Measurements from ENCODE around the gene TNFRSF1A.
"Not testable (repeated sequence)": the region's sequence is repeated elsewhere in the genome, so short reads cannot be mapped to it uniquely, and the experiment has no call there.

Gene TNFRSF1A

DNA sequence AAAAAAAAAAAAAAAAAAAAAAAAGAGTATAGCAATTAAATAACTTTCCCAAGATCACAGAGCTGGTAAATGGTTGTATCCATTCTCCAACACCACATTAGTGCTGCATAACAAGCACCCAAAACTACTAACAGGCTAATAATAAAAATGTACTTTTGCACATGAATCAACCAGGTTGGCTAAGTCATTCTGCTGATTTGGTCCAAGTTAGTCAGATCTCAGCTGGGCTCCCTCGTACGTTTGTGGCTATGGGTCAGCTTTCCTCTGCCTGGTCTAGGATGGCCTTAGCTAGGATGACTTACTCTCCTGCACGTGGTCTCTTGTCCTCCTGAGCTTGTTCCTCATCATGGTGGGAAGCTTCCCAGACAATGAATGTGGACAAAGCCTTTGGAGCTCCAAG, 39.3 kb downstream of the TNFRSF1A start:
- DNase-seq (ENCODE audit: low spot score), result no peak

DNA sequence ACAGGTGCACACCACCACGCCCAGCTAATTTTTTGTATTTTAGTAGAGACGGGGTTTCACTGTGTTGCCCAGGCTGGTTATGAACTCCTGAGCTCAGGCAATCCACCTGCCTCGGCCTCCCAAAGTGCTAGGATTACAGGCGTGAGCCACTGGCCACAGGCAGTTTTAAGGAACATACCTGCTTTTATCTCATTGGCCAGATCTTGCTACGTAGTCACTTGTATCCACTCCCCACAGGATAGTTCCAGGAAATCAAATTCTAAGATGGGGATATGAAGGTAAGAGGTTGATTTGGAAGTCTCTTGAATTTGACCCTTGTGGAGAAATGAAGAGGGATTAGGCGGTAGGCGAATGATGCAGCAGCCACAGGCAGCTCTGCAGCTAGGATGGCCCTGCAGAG, 40.2 kb downstream of the TNFRSF1A start:
- no peak for DNase-seq (ENCODE audit: low spot score)

DNA sequence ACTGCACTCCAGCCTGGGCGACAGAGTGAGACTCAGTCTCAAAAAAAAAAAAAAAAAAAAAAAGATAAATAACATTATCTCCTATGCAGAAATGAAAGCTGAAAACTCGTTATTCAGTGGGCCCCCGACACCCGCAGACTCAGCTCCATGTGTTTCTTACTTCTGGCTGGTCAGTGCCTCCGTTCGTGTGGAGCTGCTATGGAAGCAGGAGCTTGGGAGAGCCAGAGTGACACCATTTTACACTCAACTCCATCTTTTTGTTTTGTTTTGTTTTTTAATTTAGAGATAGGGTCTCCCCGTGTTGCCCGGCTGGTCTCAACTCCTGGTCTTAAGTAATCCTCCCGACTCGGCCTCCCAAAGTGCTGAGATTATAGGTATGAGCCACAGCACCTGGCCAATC, 44.7 kb downstream of the TNFRSF1A start:
- no peak for DNase-seq (ENCODE audit: low spot score)

DNA sequence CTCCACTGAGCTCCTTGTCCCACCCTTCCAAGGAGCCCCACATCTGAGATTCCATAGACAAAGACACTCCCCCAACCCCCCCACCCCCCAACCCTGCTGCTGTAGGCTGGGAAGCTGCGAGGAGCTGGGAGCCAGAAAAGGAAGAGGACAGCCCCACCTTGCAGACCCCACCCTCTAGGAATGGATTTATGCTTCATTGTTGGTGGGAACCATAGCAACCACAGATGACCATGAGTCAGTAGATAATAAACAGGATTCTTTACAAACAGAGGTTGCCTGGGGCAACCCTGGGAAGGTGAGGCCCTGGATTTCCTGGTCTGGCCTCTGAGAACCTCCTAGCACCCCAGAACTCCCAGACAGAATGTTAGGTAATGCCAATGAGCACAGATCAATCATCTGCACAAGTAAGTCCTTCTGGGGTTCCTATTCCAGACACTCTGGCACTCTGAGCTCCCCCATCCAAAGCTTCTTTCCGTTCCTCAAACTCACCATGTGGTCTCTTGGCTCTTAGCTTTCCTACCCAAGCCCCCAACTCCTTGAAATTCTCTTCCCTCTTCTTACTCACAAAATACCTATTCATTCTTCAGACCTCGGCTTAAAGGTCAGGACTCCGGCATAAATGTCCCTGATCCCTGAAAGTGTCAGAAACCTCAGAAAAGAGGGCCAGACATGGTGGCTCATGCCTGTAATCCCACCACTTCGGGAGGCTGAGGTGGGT, 46.6 kb downstream of the TNFRSF1A start:
- peak; percentile 78 for DNase-seq (ENCODE audit: low spot score)

DNA sequence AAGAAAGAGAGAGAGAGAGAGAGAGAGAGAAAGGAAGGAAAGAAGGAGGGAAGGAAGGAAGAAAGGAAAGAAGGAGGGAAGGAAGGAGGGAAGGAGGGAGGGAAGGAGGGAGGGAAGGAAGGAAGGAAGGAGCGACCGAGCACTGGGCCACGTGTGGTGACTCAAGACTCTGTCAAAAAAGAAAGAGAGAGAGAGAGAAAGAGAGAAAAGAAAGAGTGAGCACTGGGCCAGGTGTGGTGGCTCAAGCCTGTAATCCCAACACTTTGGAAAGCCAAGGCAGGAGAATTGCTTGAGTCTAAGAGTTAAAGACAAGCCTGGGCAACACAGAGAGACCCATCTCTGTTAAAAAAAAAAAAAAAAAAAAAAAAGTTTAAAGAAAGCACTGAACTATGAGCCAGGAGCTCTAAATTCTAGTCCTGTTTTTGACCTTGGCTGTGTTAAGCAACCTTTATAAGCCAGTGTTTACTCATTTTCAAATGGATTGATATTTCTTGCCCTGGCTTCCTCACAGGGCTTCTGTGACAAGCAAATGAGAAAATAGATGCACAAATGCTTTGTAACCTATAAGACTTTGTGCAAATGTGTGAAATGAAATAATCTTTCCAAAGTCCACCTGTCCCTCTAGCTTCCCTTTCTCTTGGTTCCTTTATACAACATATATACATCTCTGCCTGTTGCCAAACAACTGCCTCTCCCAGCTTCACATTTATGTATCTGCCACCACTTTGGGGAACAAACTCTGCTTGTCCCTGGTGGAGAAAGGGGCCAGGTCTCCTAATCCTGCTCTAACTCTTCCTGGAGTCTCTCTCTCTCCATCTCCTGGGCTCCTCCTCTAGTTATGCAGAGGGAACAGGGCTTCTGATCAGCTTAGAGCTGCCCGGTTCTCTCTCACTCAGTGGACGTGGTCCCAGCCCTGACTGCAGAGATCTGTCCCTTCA, 47.5 kb downstream of the TNFRSF1A start:
- no peak for DNase-seq (ENCODE audit: low spot score)

DNA sequence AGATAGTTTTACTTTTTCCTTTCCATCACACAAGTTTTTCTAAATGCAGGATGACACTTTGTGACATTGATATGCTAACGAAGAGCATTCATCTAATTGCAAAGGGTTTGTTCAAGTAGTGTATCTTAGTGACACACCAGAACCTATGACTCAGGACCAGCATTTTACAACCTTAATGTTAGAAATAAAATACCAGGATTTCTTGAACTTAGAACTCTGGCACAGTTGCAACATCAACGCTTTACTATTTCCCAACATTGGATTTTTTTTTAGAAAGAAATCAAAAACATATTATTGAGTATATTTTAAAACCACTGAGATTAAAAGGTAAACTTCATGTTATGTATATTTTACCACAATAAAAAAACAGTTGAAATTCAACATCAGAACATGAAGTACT, 49.3 kb downstream of the TNFRSF1A start:
- DNase-seq (ENCODE audit: low spot score), result no peak

DNA sequence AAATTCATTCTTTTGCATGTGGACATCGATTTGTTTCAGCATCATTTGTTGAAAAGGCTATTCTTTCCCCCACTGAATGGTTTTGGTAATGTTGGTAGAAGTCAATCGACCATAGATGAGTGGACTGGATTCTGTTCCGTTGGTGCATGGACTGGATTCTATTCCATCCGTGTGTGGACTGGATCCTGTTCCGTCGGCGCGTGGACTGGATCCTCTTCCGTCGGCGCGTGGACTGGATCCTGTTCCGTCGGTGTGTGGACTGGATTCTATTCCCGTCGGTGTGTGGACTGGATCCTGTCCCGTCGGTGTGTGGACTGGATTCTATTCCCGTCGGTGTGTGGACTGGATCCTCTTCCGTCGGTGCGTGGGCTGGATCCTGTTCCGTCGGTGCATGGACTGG, 52.0 kb downstream of the TNFRSF1A start:
- not testable (repeated sequence) for DNase-seq (ENCODE audit: low spot score)

DNA sequence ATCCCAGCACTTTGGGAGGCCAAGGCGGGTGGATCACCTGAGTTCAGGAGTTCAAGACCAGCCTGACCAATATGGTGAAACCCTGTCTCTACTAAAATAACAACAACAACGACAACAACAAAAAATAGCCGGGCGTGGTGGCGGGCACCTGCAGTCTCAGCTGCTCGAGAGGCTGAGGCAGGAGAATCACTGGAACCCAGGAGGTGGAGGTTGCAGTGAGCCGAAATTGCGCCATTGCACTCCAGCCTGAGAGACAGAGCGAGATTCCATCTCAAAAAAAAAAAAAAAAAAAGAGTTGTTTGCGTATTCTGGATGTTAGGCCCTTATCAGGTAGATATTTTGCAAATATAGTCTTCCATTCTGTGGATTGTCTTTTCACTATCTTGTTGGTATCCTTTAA, 52.8 kb downstream of the TNFRSF1A start:
- not testable (repeated sequence) for DNase-seq (ENCODE audit: low spot score)

DNA sequence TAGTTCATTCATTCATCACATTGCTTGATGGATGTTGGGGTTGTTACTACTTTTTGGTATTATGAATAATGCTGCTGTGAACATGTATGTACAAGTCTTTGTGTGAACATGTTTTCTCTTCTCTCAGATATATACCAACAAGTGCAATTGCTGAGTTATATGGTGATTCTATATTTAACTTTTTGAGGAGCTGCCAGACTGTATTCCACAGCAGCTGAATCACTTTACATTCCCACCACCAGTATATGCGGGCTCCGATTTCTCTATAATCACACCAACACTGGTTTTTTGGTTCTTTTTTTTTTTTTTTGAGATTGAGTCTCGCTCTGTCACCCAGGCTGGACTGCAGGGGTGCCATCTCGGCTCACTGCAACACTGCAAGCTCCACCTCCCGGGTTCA, 53.6 kb downstream of the TNFRSF1A start:
- no peak for DNase-seq (ENCODE audit: low spot score)

DNA sequence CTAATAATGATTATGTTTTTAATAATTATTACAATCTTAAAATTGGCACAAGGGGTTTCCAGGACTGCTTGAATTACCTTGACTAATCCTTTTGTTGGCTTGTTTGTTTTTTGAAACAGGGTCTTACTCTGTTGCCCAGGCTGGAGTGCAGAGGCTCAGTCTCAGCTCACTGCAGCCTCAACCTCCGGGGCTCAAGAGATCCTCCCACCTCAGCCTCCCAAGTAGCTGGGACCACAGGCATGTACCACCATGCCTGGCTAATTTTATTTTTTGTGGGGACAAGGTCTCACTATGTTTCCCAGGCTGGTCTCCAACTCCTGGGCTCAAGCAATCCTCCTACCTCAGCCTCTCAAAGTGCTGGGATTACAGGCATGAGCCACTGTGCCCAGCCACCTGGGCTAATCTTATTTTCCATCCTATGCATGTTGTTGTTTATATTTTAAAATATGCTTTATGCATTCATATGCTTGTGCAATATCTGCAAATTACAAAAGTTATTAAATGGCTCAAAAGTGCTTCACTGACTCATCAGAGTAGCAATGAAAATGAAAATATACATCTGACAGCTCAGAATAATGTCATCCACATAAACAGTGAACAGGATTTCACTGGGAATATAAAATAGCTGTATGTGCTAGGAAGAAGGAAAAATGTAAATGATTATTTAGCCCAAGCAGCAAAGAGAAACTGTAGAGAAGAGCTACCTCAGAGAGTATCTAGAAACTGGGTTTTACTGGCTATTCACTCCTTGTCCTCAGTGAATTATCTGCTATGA, 56.2 kb downstream of the TNFRSF1A start:
- DNase-seq (ENCODE audit: low spot score), result no peak

DNA sequence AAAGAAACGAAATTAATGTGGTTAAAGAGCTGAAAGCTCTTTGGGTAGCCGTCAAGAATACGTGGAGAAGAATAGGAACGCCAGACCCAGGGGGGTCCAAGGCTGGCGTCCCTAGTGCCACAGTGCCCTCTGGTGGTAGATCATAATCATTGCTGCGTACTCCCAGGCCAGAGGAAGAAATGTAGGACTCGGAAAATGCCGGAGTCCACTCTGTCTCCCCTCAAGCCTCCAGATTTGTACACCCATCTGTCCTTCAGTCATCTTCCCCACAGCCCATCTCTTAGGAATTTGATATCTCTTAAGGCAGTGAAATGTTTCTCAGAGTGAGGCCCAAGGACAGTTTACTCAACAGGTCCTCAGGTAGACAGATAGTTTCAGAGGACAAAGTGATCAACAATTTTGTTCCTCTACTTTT, 56.8 kb downstream of the TNFRSF1A start:
- DNase-seq (ENCODE audit: low spot score), result peak; percentile 84

DNA sequence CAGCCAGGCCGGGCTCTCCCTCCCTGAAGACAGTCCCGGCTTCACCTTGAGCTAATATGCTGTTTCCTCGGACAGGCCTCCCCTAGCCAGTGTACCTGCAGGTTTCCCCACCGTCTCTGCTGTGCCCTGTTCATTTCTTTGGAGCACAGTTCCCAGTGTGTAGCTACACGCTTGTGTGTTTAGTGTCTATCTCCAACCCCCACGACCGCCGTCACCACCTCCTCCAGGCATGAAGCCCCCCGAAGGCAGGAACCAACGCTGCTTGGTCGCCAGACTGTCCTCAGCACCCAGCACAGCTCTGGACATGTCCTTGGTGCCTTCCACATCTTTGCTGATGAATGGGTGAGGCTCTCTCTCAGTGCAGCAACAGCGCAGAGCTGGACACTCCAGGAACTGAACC, 57.6 kb downstream of the TNFRSF1A start:
- no peak for DNase-seq (ENCODE audit: low spot score)

DNA sequence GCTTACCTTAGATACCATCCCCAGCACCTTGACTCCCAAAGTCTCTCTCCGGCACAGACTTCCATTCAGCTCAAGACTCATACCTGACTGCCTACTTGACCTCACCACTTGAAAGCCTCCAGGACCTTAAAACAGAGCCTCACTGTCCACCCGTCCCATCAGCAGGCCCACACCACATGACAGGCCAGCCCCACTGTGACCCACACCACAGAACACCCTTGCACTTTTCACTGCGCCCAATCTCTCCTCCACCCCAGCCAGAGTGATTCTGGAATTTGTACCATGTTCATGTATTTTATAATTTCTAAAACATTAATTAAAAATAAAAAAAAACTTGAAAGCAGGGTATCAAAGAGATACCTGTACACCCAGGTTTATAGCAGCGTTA, 59.4 kb downstream of the TNFRSF1A start:
- DNase-seq (ENCODE audit: low spot score), result no peak

DNA sequence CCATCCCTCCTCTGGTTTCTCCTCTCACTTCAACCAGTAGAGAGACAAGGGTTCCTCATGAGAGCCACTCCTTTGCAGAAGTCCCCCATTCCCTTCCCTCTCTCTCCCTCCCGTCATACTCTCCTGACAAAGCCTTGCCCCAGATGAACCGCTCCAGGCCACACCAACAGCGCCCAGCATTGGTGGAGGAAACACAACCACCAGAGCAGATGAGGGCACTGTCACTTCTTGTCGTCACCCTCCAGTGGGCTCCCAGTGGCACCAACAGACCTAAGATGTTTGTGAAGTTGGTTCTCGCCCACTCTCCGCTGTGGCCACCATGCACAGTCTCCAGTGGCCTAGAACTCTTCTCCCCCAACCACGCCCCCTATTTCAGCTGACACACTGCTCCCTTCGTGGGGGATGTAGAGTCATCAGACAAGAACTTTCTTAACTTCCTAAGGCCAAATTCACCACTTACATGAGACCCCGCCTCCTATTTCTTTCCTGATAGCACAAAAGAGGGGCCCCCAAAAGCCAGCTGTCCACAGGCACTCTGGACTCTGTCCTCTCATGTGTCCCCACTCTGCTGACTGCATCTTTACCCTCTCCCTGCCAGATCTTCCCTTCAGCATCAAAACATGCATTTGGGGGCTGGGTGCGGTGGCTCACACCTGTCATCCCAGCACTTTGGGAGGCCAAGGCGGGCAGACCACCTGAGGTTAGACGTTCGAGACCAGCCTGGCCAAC, 60.6 kb downstream of the TNFRSF1A start:
- no peak for DNase-seq (ENCODE audit: low spot score)

DNA sequence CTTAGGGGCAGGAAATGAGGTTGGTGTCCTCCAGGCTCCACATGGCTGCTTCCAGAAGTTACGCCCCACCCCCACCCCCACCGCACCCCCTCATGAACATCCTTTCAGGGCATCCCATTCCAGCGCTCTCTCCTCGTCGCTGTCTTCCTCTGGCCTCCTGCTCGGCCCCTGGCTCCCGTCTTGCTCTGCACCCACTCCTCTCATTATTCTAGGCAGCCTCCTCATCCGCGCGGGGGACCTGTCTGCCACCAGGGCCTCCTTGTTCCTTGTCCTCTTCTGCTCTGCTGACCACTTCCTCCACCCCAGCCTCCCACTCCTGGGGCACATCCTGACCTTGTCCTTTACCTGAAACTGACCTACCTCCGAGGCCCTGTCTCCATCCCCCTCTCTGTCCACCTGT, 61.2 kb downstream of the TNFRSF1A start:
- no peak for DNase-seq (ENCODE audit: low spot score)

DNA sequence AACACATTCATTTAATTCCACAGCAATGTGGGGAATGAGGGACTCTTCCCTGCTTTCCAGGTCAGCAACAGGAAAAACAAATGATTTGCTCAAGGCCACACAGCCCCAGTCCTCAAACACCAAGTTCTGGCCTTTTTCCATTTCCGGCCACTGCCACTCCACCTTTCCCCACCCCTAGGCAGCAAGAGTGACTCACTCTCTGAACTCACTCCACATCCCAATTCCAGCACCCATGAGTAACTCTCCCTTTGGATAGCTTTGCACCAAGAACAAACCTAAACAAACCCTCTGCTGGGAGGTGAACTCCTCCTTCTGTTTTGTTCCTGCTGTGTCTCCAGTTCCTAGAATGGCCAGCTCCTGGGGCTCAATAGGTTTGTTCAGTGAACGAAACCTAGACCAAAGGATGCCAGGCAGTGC, 61.8 kb downstream of the TNFRSF1A start:
- DNase-seq (ENCODE audit: low spot score), result peak; percentile 85

DNA sequence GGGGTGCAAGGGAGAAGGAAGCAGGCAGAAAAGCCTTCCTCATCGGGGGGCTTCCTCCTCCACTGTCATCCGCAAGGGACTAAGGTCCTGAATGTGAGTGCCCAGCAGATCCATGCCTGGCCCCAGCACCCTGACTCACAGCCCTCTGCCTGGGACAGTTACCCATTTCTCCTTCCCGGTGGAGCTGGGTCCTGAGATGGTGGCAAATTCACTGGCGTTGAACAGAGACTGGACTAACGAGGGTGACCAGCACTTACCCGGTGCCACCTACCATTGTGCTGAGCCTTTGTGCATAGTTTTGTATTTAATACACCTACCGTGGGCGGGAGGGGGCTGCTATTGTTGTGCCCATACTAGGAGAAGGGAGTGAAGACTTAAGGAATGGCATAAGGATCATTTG, 62.2 kb downstream of the TNFRSF1A start:
- DNase-seq (ENCODE audit: low spot score), result no peak

DNA sequence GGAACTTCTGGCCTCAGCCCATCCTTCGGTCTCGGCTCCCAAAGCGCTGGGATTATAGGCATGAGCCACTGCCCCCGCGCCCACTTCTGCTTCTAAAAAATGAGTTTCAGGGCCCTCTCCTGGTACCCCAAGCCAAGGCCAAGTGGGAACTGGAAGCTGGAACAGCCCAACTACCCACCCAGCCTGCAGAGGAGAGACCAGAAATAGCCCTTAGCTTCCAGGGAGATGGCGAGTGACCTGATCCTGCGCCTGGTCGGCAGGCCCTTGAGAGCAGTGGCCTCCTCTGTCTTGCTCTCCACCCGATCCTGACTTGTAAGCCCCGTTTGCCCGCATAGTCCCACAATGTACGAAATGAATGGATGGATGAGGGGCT, 62.6 kb downstream of the TNFRSF1A start:
- DNase-seq (ENCODE audit: low spot score), result no peak

Data from AG08396 (cell line).